Activated naive CD4-positive, alpha-beta T cell treated with anti-CD3 and anti-CD28 coated beads, Interleukin-2, amount 10 ng/mL, durations not matched to agents 7 days and 5 days (primary cell): ENCODE measurements around the gene SIK3.

Experiments
- CTCF ChIA-PET: fragments of 350-600 bp; sonication (Branson Sonifier 250); formaldehyde crosslinking; loops from one replicate; lab custom pipeline; 2021; ENCODE audit warnings: antibody characterized with exemption; lab: Charles Lee
- DNase-seq: peaks from one replicate; pipeline ENCODE4 v3.0.0-alpha.2; 2020
- H3K27ac Mint-ChIP-seq: one replicate; pipeline ENCODE4 v1.8.0; 2021; ENCODE audit warnings: mild to moderate bottlenecking, moderate library complexity, mixed read lengths
- H3K27me3 Mint-ChIP-seq: one replicate; pipeline ENCODE4 v1.8.0; 2021; ENCODE audit warnings: mild to moderate bottlenecking, mixed read lengths
- H3K36me3 Mint-ChIP-seq: one replicate; pipeline ENCODE4 v1.8.0; 2021; ENCODE audit warnings: mixed read lengths
- H3K4me1 Mint-ChIP-seq: one replicate; pipeline ENCODE4 v1.8.0; 2021; ENCODE audit warnings: mixed read lengths
- H3K4me3 Mint-ChIP-seq: one replicate; pipeline ENCODE4 v1.8.0; 2021; ENCODE audit warnings: mild to moderate bottlenecking, moderate library complexity, mixed read lengths
- H3K9me3 Mint-ChIP-seq: one replicate; pipeline ENCODE4 v1.8.0; 2021; ENCODE audit warnings: mixed read lengths

SIK3 gene

GRCh38 chr11:116893437-116893836 is 204.8 kb downstream of the SIK3 start:
- CTCF ChIA-PET = interaction anchor here (1.2 to 1.6 kb wide), 2 partner anchors 16 to 57 kb away, joined by 3 read pairs; no protein-coding TSS in a partner anchor
- no peak for DNase-seq
- H3K36me3 Mint-ChIP-seq = peaks cover 37% of the 10 kb centered on the region
- H3K4me3 Mint-ChIP-seq = no peak overlapping the region
- no peak overlapping the region for H3K27ac Mint-ChIP-seq
- H3K4me1 Mint-ChIP-seq = peaks cover 23% of the 10 kb centered on the region
- H3K27me3 Mint-ChIP-seq = no peaks in the 10 kb centered on the region
- no peaks in the 10 kb centered on the region for H3K9me3 Mint-ChIP-seq

GRCh38 chr11:116892374-116892773 is 205.9 kb downstream of the SIK3 start:
- DNase-seq = no peak
- H3K27ac Mint-ChIP-seq = no peak overlapping the region
- H3K4me3 Mint-ChIP-seq = no peak overlapping the region
- no peaks in the 10 kb centered on the region for H3K9me3 Mint-ChIP-seq
- no peaks in the 10 kb centered on the region for H3K27me3 Mint-ChIP-seq
- CTCF ChIA-PET = interaction anchor here (1.2 to 1.6 kb wide), 2 partner anchors 17 to 56 kb away, joined by 3 read pairs; no protein-coding TSS in a partner anchor
- H3K36me3 Mint-ChIP-seq = peaks cover 37% of the 10 kb centered on the region
- peaks cover 23% of the 10 kb centered on the region for H3K4me1 Mint-ChIP-seq

- CTCF ChIA-PET = interaction anchor here (2.2 kb wide), 1 partner anchor 11 kb away, joined by 8 read pairs; no protein-coding TSS in a partner anchor
- H3K4me3 Mint-ChIP-seq = no peak overlapping the region
Measured at GRCh38 chr11:116891746-116892145, 206.5 kb downstream of the SIK3 start.

GRCh38 chr11:116890607-116891006 is 207.6 kb downstream of the SIK3 start:
- H3K27ac Mint-ChIP-seq = peak overlapping the region; percentile 73
- CTCF ChIA-PET = interaction anchor here (1.3 to 2.2 kb wide), 3 partner anchors 10 to 17 kb away, joined by 3 to 8 read pairs (median 5); no protein-coding TSS in a partner anchor
- no peaks in the 10 kb centered on the region for H3K9me3 Mint-ChIP-seq
- DNase-seq = no peak
- no peak overlapping the region for H3K4me3 Mint-ChIP-seq
- H3K4me1 Mint-ChIP-seq = peaks cover 23% of the 10 kb centered on the region
- peaks cover 32% of the 10 kb centered on the region for H3K36me3 Mint-ChIP-seq
- no peaks in the 10 kb centered on the region for H3K27me3 Mint-ChIP-seq

More at GRCh38 chr11:116891746-116892145, 206.5 kb downstream of the SIK3 start:
- Mint-ChIP-seq H3K27ac (no peak overlapping the region), H3K36me3 (peaks cover 34% of the 10 kb centered on the region), H3K9me3 (no peaks in the 10 kb centered on the region), H3K4me1 (peaks cover 23% of the 10 kb centered on the region), H3K27me3 (no peaks in the 10 kb centered on the region)
- no peak for DNase-seq

- peak overlapping the region; percentile 73 for H3K27ac Mint-ChIP-seq
- CTCF ChIA-PET = interaction anchor here (1.1 to 2.2 kb wide), 5 partner anchors 9 to 216 kb away, joined by 3 to 8 read pairs (median 5); no protein-coding TSS in a partner anchor
- peaks cover 23% of the 10 kb centered on the region for H3K4me1 Mint-ChIP-seq
- no peak overlapping the region for H3K4me3 Mint-ChIP-seq
- H3K9me3 Mint-ChIP-seq = no peaks in the 10 kb centered on the region
- no peaks in the 10 kb centered on the region for H3K27me3 Mint-ChIP-seq
- DNase-seq = peak; percentile 37
- peaks cover 28% of the 10 kb centered on the region for H3K36me3 Mint-ChIP-seq
Measured at GRCh38 chr11:116890193-116890592, 208.0 kb downstream of the SIK3 start.

- Mint-ChIP-seq H3K9me3 (no peaks in the 10 kb centered on the region), H3K4me3 (no peak overlapping the region), H3K27ac (no peak overlapping the region), H3K4me1 (peaks cover 23% of the 10 kb centered on the region), H3K36me3 (peaks cover 20% of the 10 kb centered on the region), H3K27me3 (no peaks in the 10 kb centered on the region)
- CTCF ChIA-PET = interaction anchor here (1.0 to 2.3 kb wide), 8 partner anchors 9 to 217 kb away, joined by 3 to 8 read pairs (median 3); no protein-coding TSS in a partner anchor
- no peak for DNase-seq
Measured at GRCh38 chr11:116888884-116889549, 209.2 kb downstream of the SIK3 start.

GRCh38 chr11:116888024-116888423 is 210.2 kb downstream of the SIK3 start:
- no peak overlapping the region for H3K27ac Mint-ChIP-seq
- no peak overlapping the region for H3K4me3 Mint-ChIP-seq
- DNase-seq = no peak
- H3K36me3 Mint-ChIP-seq = peaks cover 18% of the 10 kb centered on the region
- no peaks in the 10 kb centered on the region for H3K27me3 Mint-ChIP-seq
- H3K4me1 Mint-ChIP-seq = peaks cover 23% of the 10 kb centered on the region
- H3K9me3 Mint-ChIP-seq = no peaks in the 10 kb centered on the region
- CTCF ChIA-PET = interaction anchor here (0.6 to 2.3 kb wide), 8 partner anchors 8 to 293 kb away, joined by 3 to 8 read pairs (median 3); no protein-coding TSS in a partner anchor

GRCh38 chr11:116885951-116886655 is 212.1 kb downstream of the SIK3 start:
- Mint-ChIP-seq H3K4me3 (no peak overlapping the region), H3K9me3 (no peaks in the 10 kb centered on the region), H3K27me3 (no peaks in the 10 kb centered on the region), H3K27ac (peak overlapping the region; percentile 47), H3K36me3 (peaks cover 4% of the 10 kb centered on the region), H3K4me1 (peaks cover 15% of the 10 kb centered on the region)
- no peak for DNase-seq
- CTCF ChIA-PET = no interaction called here

GRCh38 chr11:116882386-116882785 is 215.8 kb downstream of the SIK3 start:
- CTCF ChIA-PET = interaction anchor here (0.7 to 4.7 kb wide), 4 partner anchors 46 to 224 kb away, joined by 3 to 54 read pairs (median 4); no protein-coding TSS in a partner anchor
- no peak for DNase-seq
- H3K27ac Mint-ChIP-seq = no peak overlapping the region
- no peaks in the 10 kb centered on the region for H3K27me3 Mint-ChIP-seq
- no peaks in the 10 kb centered on the region for H3K9me3 Mint-ChIP-seq
- no peak overlapping the region for H3K4me3 Mint-ChIP-seq
- peaks cover 3% of the 10 kb centered on the region for H3K4me1 Mint-ChIP-seq
- peaks cover 7% of the 10 kb centered on the region for H3K36me3 Mint-ChIP-seq

GRCh38 chr11:116881143-116881542 is 217.1 kb downstream of the SIK3 start:
- Mint-ChIP-seq H3K9me3 (no peaks in the 10 kb centered on the region), H3K4me3 (no peak overlapping the region), H3K36me3 (peaks cover 4% of the 10 kb centered on the region), H3K4me1 (peaks cover 3% of the 10 kb centered on the region), H3K27ac (no peak overlapping the region), H3K27me3 (no peaks in the 10 kb centered on the region)
- CTCF ChIA-PET = interaction anchor here (0.6 to 4.7 kb wide), 9 partner anchors 10 to 225 kb away, joined by 3 to 54 read pairs (median 8); no protein-coding TSS in a partner anchor
- DNase-seq = no peak

- Mint-ChIP-seq H3K9me3 (no peaks in the 10 kb centered on the region), H3K4me3 (no peak overlapping the region), H3K27ac (no peak overlapping the region), H3K4me1 (peaks cover 3% of the 10 kb centered on the region), H3K27me3 (no peaks in the 10 kb centered on the region), H3K36me3 (peaks cover 10% of the 10 kb centered on the region)
- peak; percentile 38 for DNase-seq
- CTCF ChIA-PET = interaction anchor here (0.8 to 4.7 kb wide), 24 partner anchors 8 to 341 kb away, joined by 3 to 54 read pairs (median 4); partner anchors contain the start of gene APOA5
Measured at GRCh38 chr11:116879800-116880625, 218.2 kb downstream of the SIK3 start.

GRCh38 chr11:116876656-116877055 is 221.6 kb downstream of the SIK3 start:
- H3K27ac Mint-ChIP-seq = no peak overlapping the region
- H3K27me3 Mint-ChIP-seq = no peaks in the 10 kb centered on the region
- peaks cover 35% of the 10 kb centered on the region for H3K36me3 Mint-ChIP-seq
- peaks cover 3% of the 10 kb centered on the region for H3K4me1 Mint-ChIP-seq
- CTCF ChIA-PET = interaction anchor here (1.2 to 1.5 kb wide), 2 partner anchors 85 to 229 kb away, joined by 3 to 7 read pairs; partner anchors contain the start of gene APOA5
- no peak overlapping the region for H3K4me3 Mint-ChIP-seq
- DNase-seq = no peak
- no peaks in the 10 kb centered on the region for H3K9me3 Mint-ChIP-seq

- Mint-ChIP-seq H3K36me3 (peaks cover 41% of the 10 kb centered on the region), H3K27ac (no peak overlapping the region)
Measured at GRCh38 chr11:116875194-116875593, 223.0 kb downstream of the SIK3 start.

More at GRCh38 chr11:116875194-116875593, 223.0 kb downstream of the SIK3 start:
- DNase-seq = no peak
- Mint-ChIP-seq H3K9me3 (no peaks in the 10 kb centered on the region), H3K4me3 (no peak overlapping the region), H3K27me3 (no peaks in the 10 kb centered on the region), H3K4me1 (peaks cover 5% of the 10 kb centered on the region)
- CTCF ChIA-PET = no interaction called here
